GM19324 (cell line): ENCODE measurements around the gene BTN2A1.
A peak's percentile ranks its signal among the peaks of the same experiment; 100 is the strongest.

Experiments
- ATAC-seq: cut with Tn5 transposase; IDR thresholded peaks from one replicate; pipeline ENCODE4 v1.9.1; 2021; ENCODE audit warnings: mild to moderate bottlenecking, moderate library complexity; ENCODE audit not compliant: unreplicated experiment, low FRiP score

BTN2A1 gene

GRCh38 chr6:26464014-26464413 is 6.3 kb downstream of the BTN2A1 start:
- ATAC-seq = no peak

GRCh38 chr6:26464416-26465131 is 6.8 kb downstream of the BTN2A1 start:
- no peak for ATAC-seq

GRCh38 chr6:26465776-26466175 is 8.0 kb downstream of the BTN2A1 start:
- no peak for ATAC-seq

GRCh38 chr6:26468829-26469228 is 11.1 kb downstream of the BTN2A1 start:
- no peak for ATAC-seq

- no peak for ATAC-seq
These were observed 12.9 kb downstream of the BTN2A1 start for GRCh38 chr6:26470643-26471042.

- ATAC-seq = no peak
These were observed 14.2 kb downstream of the BTN2A1 start for GRCh38 chr6:26471970-26472369.

- ATAC-seq = no peak
These were observed 15.0 kb downstream of the BTN2A1 start for GRCh38 chr6:26472549-26473290.

GRCh38 chr6:26473429-26473757 is 15.6 kb downstream of the BTN2A1 start:
- ATAC-seq = no peak

GRCh38 chr6:26473758-26474438 is 16.1 kb downstream of the BTN2A1 start:
- peak; percentile 90 for ATAC-seq

- ATAC-seq = no peak
These were observed 16.7 kb downstream of the BTN2A1 start for GRCh38 chr6:26474439-26474881.

GRCh38 chr6:26475823-26476729 is 18.3 kb downstream of the BTN2A1 start:
- no peak for ATAC-seq

- ATAC-seq = no peak
These were observed 19.1 kb downstream of the BTN2A1 start for GRCh38 chr6:26476896-26477295.

- ATAC-seq = no peak
These were observed 19.7 kb downstream of the BTN2A1 start for GRCh38 chr6:26477426-26477825.

- no peak for ATAC-seq
These were observed 20.6 kb downstream of the BTN2A1 start for GRCh38 chr6:26478100-26478984.

GRCh38 chr6:26478985-26479278 is 21.2 kb downstream of the BTN2A1 start:
- no peak for ATAC-seq

- ATAC-seq = no peak
These were observed 24.6 kb downstream of the BTN2A1 start for GRCh38 chr6:26482338-26482737.

- no peak for ATAC-seq
These were observed 26.0 kb downstream of the BTN2A1 start for GRCh38 chr6:26483727-26484126.

- no peak for ATAC-seq
These were observed 26.4 kb downstream of the BTN2A1 start for GRCh38 chr6:26484161-26484560.

- no peak for ATAC-seq
These were observed 27.5 kb downstream of the BTN2A1 start for GRCh38 chr6:26485112-26485780.
